ENCODE data around the gene PRKN.

- TF ChIP-seq CTCF (conservative IDR thresholded peaks at IDR 0.05; ENCODE audit: low read depth in 2 of 2) (no peak), EZH2 (IDR thresholded peaks at IDR 0.05; ENCODE audit: low read depth, unreplicated experiment) (no peak), POLR2AphosphoS5 (IDR thresholded peaks at IDR 0.05; ENCODE audit: low read depth) (no peak), EZH2phosphoT487 (IDR thresholded peaks at IDR 0.05; ENCODE audit: unreplicated experiment) (no peak), NANOG (IDR thresholded peaks at IDR 0.05; ENCODE audit: borderline replicate concordance) (no peak)
These were observed 42.6 kb upstream of the PRKN start for GRCh38 chr6:162770136-162770535.

Data from GM23338 (cell line).